BLaER1 treated with 17β-estradiol and CSF1 and Interleukin-3, amounts not matched to agents 10 nM and 100 nM (cell line): ENCODE measurements around the gene INPP5A.

Experiments used
- H3K27ac ChIP-seq, 11 experiments: shearing (Covaris generic); formaldehyde crosslinking; 2 replicates each; pipeline ENCODE4 v1.8.1; 2022
- H3K27me3 ChIP-seq, 11 experiments: shearing (Covaris generic); formaldehyde crosslinking; 2 replicates each; pipeline ENCODE4 v1.8.1; 2022
- H3K36me3 ChIP-seq, 11 experiments: shearing (Covaris generic); formaldehyde crosslinking; 2 replicates each; pipeline ENCODE4 v1.8.1; 2022
- H3K4me1 ChIP-seq, 10 experiments: shearing (Covaris generic); formaldehyde crosslinking; 2 replicates each; pipeline ENCODE4 v1.8.1; 2022
- H3K4me2 ChIP-seq, 11 experiments: shearing (Covaris generic); formaldehyde crosslinking; 2 replicates each; pipeline ENCODE4 v1.8.1; 2022
- H3K4me3 ChIP-seq, 10 experiments: shearing (Covaris generic); formaldehyde crosslinking; 2 replicates each; pipeline ENCODE4 v1.8.1; 2022
- H3K9ac ChIP-seq, 11 experiments: shearing (Covaris generic); formaldehyde crosslinking; 2 replicates each; pipeline ENCODE4 v1.8.1; 2022
- H3K9me3 ChIP-seq, 11 experiments: shearing (Covaris generic); formaldehyde crosslinking; replicated peaks in 1 of 11; 2 replicates each; pipeline ENCODE4 v1.8.1; 2022
- H4K20me1 ChIP-seq, 11 experiments: shearing (Covaris generic); formaldehyde crosslinking; 2 replicates each; pipeline ENCODE4 v1.8.1; 2022
- Cebpa-rat ChIP-seq, 11 experiments: shearing (Covaris generic); IDR thresholded peaks; 2 replicates each; pipeline ENCODE4 v1.8.1; 2022

INPP5A gene

DNA sequence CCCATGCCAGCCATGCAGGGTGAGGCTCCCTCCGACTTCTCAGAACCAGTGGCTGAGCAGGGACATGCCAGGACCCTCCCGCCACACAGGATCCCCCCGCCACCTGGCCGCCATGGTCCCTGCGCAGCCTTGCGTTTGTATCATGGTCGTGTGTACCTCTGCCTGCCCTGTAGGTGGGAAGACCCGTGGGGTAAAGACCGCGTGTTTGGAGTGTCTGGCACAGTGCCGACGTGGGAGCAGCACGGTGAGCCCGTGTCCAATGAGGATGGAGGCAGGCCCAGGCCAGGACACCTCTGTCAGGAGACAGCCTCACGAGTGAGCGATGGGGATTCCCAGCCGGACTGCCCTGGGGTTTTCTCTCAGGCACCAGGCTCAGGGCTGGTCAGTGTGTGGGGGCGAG lies 216.5 kb downstream of the INPP5A start:
- no peaks in the 10 kb centered on the region for H3K27me3 ChIP-seq
- H3K4me1 ChIP-seq = peaks cover 0 to 8% (median under 1%) of the 10 kb centered on the region in 10 experiments; a peak in 10 of 20 replicates
- no peak overlapping the region for H3K9ac ChIP-seq
- no peak for TF ChIP-seq Cebpa-rat (IDR thresholded peaks at IDR 0.05)
- H3K9me3 ChIP-seq = no peaks in the 10 kb centered on the region
- no peak overlapping the region for H3K4me2 ChIP-seq
- H3K36me3 ChIP-seq = peaks cover 16 to 90% (median 46%) of the 10 kb centered on the region in 11 experiments; a peak in 19 of 22 replicates
- no peak overlapping the region for H3K27ac ChIP-seq
- no peak overlapping the region for H3K4me3 ChIP-seq
- peaks cover 0 to 96% (median 19%) of the 10 kb centered on the region in 11 experiments; a peak in 15 of 22 replicates for H4K20me1 ChIP-seq

- TF ChIP-seq Cebpa-rat (IDR thresholded peaks at IDR 0.05) = no peak
- H3K9me3 ChIP-seq = no peaks in the 10 kb centered on the region
Observed at GRCh38 chr10:132755166-132755711, 217.7 kb downstream of the INPP5A start.

GRCh38 chr10:132756591-132756990 lies 219.0 kb downstream of the INPP5A start:
- Histone ChIP-seq H3K9me3 (no peaks in the 10 kb centered on the region), H3K36me3 (peaks cover 11 to 86% (median 34%) of the 10 kb centered on the region in 11 experiments; a peak in 19 of 22 replicates), H3K4me1 (no peaks in the 10 kb centered on the region), H3K27me3 (no peaks in the 10 kb centered on the region), H3K4me2 (no peak overlapping the region), H3K4me3 (no peak overlapping the region), H3K27ac (no peak overlapping the region), H3K9ac (no peak overlapping the region), H4K20me1 (peaks cover 0 to 87% (median 10%) of the 10 kb centered on the region in 11 experiments; a peak in 8 of 22 replicates)
- no peak for TF ChIP-seq Cebpa-rat (IDR thresholded peaks at IDR 0.05)

More at GRCh38 chr10:132755166-132755711, 217.7 kb downstream of the INPP5A start:
- Histone ChIP-seq H3K4me2 (no peak overlapping the region), H3K9ac (no peak overlapping the region), H3K27me3 (no peaks in the 10 kb centered on the region), H3K4me1 (no peaks in the 10 kb centered on the region), H4K20me1 (peaks cover 0 to 96% (median 10%) of the 10 kb centered on the region in 11 experiments; a peak in 7 of 22 replicates), H3K36me3 (peaks cover 15 to 90% (median 39%) of the 10 kb centered on the region in 11 experiments; a peak in 19 of 22 replicates), H3K4me3 (no peak overlapping the region), H3K27ac (no peak overlapping the region)

GRCh38 chr10:132757171-132757570 lies 219.6 kb downstream of the INPP5A start:
- Histone ChIP-seq H3K4me2 (no peak overlapping the region), H3K9ac (no peak overlapping the region), H3K27me3 (no peaks in the 10 kb centered on the region), H3K36me3 (peaks cover 11 to 83% (median 34%) of the 10 kb centered on the region in 11 experiments; a peak in 19 of 22 replicates), H3K4me1 (peaks cover 0 to 4% (median 0%) of the 10 kb centered on the region in 10 experiments; a peak in 1 of 20 replicates), H4K20me1 (peaks cover 0 to 86% (median 10%) of the 10 kb centered on the region in 11 experiments; a peak in 8 of 22 replicates), H3K4me3 (no peak overlapping the region), H3K27ac (no peak overlapping the region), H3K9me3 (no peaks in the 10 kb centered on the region)
- TF ChIP-seq Cebpa-rat (IDR thresholded peaks at IDR 0.05) = no peak

- Histone ChIP-seq H3K9me3 (no peaks in the 10 kb centered on the region), H3K4me2 (no peak overlapping the region), H3K27ac (no peak overlapping the region), H3K36me3 (peaks cover 6 to 70% (median 24%) of the 10 kb centered on the region in 11 experiments; a peak in 19 of 22 replicates), H3K9ac (no peak overlapping the region), H3K27me3 (no peaks in the 10 kb centered on the region), H4K20me1 (peaks cover 0 to 86% (median 8%) of the 10 kb centered on the region in 11 experiments; a peak in 11 of 22 replicates), H3K4me3 (no peak overlapping the region), H3K4me1 (peaks cover 0 to 7% (median 0%) of the 10 kb centered on the region in 10 experiments; a peak in 2 of 20 replicates)
- no peak for TF ChIP-seq Cebpa-rat (IDR thresholded peaks at IDR 0.05)
Observed at GRCh38 chr10:132758865-132759264, 221.3 kb downstream of the INPP5A start.

DNA sequence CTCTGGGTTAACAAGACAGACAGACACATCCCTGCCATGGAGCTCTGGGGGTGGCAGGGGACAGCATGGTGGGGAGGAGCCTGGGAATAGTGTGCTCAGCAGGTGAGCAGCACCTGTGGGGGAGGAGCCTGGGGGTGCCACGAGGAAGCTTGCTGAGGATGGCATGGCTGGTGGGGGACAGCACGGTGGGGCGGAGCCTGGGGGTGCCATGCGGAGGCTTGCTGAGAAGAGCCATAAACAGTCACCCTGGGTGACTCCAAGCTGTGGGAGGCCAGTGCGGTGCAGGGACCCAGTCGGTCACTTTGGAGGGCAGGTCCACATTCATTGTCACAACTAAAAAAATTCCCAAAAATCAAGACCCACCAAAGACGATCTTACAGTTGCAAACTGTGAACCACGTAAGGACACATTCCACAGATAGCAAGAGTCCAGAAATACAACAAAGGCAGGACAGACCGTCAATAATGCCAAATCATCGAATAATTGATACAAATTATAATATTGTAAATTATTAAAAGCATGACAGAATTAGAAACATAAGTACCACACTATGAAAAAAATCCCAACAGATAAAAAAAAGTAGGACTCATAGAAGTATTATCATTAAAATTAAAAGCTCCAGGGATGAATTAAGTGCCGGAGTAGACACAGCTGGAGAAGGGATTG lies 223.9 kb downstream of the INPP5A start:
- Histone ChIP-seq H3K9ac (no peak overlapping the region), H3K9me3 (no peaks in the 10 kb centered on the region), H3K4me2 (no peak overlapping the region), H3K36me3 (peaks cover 0 to 52% (median 4%) of the 10 kb centered on the region in 11 experiments; a peak in 11 of 22 replicates), H3K27me3 (no peaks in the 10 kb centered on the region), H3K27ac (no peak overlapping the region), H3K4me3 (no peak overlapping the region), H3K4me1 (peaks cover 0 to 13% (median 6%) of the 10 kb centered on the region in 10 experiments; a peak in 10 of 20 replicates), H4K20me1 (peaks cover 0 to 85% (median 17%) of the 10 kb centered on the region in 11 experiments; a peak in 14 of 22 replicates)
- TF ChIP-seq Cebpa-rat (IDR thresholded peaks at IDR 0.05) = no peak

DNA sequence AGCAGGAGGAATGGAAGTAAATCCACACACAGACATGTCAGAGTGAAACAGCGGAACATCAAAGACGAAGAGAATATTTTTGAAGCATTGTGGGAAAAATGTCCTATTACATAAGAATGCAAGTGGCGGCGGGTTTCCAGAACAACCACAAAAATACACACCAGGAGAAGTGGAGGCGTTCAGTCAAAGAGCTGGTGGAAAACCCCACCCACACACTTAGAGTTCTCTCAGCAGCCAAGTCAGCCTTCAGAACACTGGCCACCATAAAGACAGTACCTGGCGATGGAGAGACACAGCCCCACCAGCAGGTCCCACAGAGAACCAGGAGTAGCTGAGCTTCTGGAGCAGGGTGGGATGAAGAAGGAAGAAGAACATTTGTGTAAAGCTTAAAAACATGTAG lies 224.7 kb downstream of the INPP5A start:
- H3K27ac ChIP-seq = no peak overlapping the region
- H3K27me3 ChIP-seq = no peaks in the 10 kb centered on the region
- H3K9me3 ChIP-seq = peaks cover 0 to under 1% (median 0%) of the 10 kb centered on the region in 11 experiments; a peak in 3 of 22 replicates
- no peak for TF ChIP-seq Cebpa-rat (IDR thresholded peaks at IDR 0.05)
- H3K36me3 ChIP-seq = peaks cover 0 to 47% (median 3%) of the 10 kb centered on the region in 11 experiments; a peak in 10 of 22 replicates
- H3K4me2 ChIP-seq = no peak overlapping the region
- H3K9ac ChIP-seq = no peak overlapping the region
- no peak overlapping the region for H3K4me3 ChIP-seq
- H4K20me1 ChIP-seq = peaks cover 0 to 82% (median 17%) of the 10 kb centered on the region in 11 experiments; a peak in 14 of 22 replicates
- H3K4me1 ChIP-seq = peaks cover 0 to 13% (median 6%) of the 10 kb centered on the region in 10 experiments; a peak in 10 of 20 replicates

DNA sequence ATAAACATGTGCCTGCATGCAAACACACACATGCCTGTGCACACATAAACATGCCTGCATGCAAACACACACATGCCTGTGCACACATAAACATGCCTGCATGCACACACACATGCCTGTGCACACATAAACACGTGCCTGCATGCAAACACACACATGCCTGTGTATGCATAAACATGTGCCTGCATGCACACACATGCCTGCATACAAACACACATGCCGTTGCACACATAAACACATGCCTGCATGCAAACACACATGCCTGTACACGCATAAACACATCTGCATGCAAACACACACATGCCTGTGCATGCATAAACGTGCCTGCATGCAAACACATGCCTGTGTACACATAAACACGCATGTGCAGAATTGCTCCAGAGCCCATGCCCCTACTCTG lies 226.0 kb downstream of the INPP5A start:
- Histone ChIP-seq H3K27me3 (no peaks in the 10 kb centered on the region), H3K27ac (no peak overlapping the region), H3K4me2 (no peak overlapping the region), H4K20me1 (peaks cover 0 to 69% (median 17%) of the 10 kb centered on the region in 11 experiments; a peak in 14 of 22 replicates), H3K4me1 (peaks cover 0 to 13% (median 6%) of the 10 kb centered on the region in 10 experiments; a peak in 10 of 20 replicates), H3K4me3 (no peak overlapping the region), H3K36me3 (peaks cover 1 to 48% (median 12%) of the 10 kb centered on the region in 11 experiments; a peak in 21 of 22 replicates), H3K9ac (no peak overlapping the region), H3K9me3 (peaks cover 6 to 13% (median 11%) of the 10 kb centered on the region in 11 experiments; a peak in 19 of 22 replicates)
- no peak for TF ChIP-seq Cebpa-rat (IDR thresholded peaks at IDR 0.05)

- H3K4me2 ChIP-seq = no peak overlapping the region
- peaks cover 12 to 19% (median 17%) of the 10 kb centered on the region in 11 experiments; a peak in 19 of 22 replicates for H3K9me3 ChIP-seq
- H3K9ac ChIP-seq = no peak overlapping the region
- TF ChIP-seq Cebpa-rat (IDR thresholded peaks at IDR 0.05) = no peak
- H3K4me3 ChIP-seq = no peak overlapping the region
- H4K20me1 ChIP-seq = peaks cover 0 to 64% (median 17%) of the 10 kb centered on the region in 11 experiments; a peak in 14 of 22 replicates
- no peaks in the 10 kb centered on the region for H3K27me3 ChIP-seq
- H3K4me1 ChIP-seq = peaks cover 0 to 13% (median 6%) of the 10 kb centered on the region in 10 experiments; a peak in 10 of 20 replicates
- H3K27ac ChIP-seq = no peak overlapping the region
- peaks cover 7 to 48% (median 18%) of the 10 kb centered on the region in 11 experiments for H3K36me3 ChIP-seq
Observed at GRCh38 chr10:132764108-132764507, 226.5 kb downstream of the INPP5A start.
